Smooth muscle cell (in vitro differentiated cells): ENCODE data around the gene CBLL2. TPM values are rescaled to one million over a fixed set of nuclear protein-coding genes. Genes with fewer than 3 reads are reported as not detected.
"Not testable (repeated sequence)": the region's sequence is repeated elsewhere in the genome, so short reads cannot be mapped to it uniquely, and the experiment has no call there.

Experiments
- DNase-seq: peaks from one replicate; lab custom pipeline; 2025; ENCODE audit not compliant: unreplicated experiment; lab: John Stamatoyannopoulos, UW
- H2AFZ ChIP-seq: fragments of 200-600 bp; sonication (generic); 2 replicates; pipeline ENCODE4 v1.6.0; 2016; ENCODE audit warnings: antibody characterized with exemption, low read depth, mild to moderate bottlenecking
- H3F3A ChIP-seq: fragments of 200-600 bp; sonication (generic); 2 replicates; pipeline ENCODE4 v1.6.0; 2017; ENCODE audit warnings: antibody characterized with exemption, low read depth
- H3K27ac ChIP-seq: fragments of 200-600 bp; sonication (generic); 2 replicates; pipeline ENCODE4 v1.5.1; 2016; ENCODE audit warnings: low read depth, mild to moderate bottlenecking
- H3K27me3 ChIP-seq: fragments of 200-600 bp; sonication (generic); 2 replicates; pipeline ENCODE4 v1.6.1; 2016; ENCODE audit warnings: low read depth, mild to moderate bottlenecking
- H3K36me3 ChIP-seq: fragments of 200-600 bp; sonication (generic); 2 replicates; pipeline ENCODE4 v1.5.1; 2016; ENCODE audit warnings: low read depth
- H3K4me1 ChIP-seq: fragments of 200-600 bp; sonication (generic); 2 replicates; pipeline ENCODE4 v1.5.1; 2016; ENCODE audit warnings: low read depth
- H3K4me2 ChIP-seq: fragments of 200-600 bp; sonication (generic); 2 replicates; pipeline ENCODE4 v1.6.0; 2016; ENCODE audit warnings: mild to moderate bottlenecking
- H3K4me3 ChIP-seq: fragments of 200-600 bp; sonication (generic); 2 replicates; pipeline ENCODE4 v1.5.1; 2016; ENCODE audit warnings: mild to moderate bottlenecking
- H3K79me2 ChIP-seq: fragments of 200-600 bp; sonication (generic); 2 replicates; pipeline ENCODE4 v1.6.0; 2016; ENCODE audit warnings: low read depth, mild to moderate bottlenecking
- H3K9ac ChIP-seq: fragments of 200-600 bp; sonication (generic); 2 replicates; pipeline ENCODE4 v1.6.0; 2016; ENCODE audit warnings: low read depth
- H3K9me3 ChIP-seq: fragments of 200-600 bp; sonication (generic); replicated peaks from 2 replicates; pipeline ENCODE4 v1.5.1; 2016; ENCODE audit warnings: low read depth
- H4K20me1 ChIP-seq: fragments of 200-600 bp; sonication (generic); 2 replicates; pipeline ENCODE4 v1.6.0; 2016; ENCODE audit warnings: low read depth
- CTCF ChIP-seq: fragments of 200-600 bp; sonication (generic); IDR thresholded peaks from 2 replicates; pipeline ENCODE4 v1.5.1; 2017; ENCODE audit warnings: borderline replicate concordance, mild to moderate bottlenecking, antibody characterized with exemption; ENCODE audit not compliant: insufficient read depth, poor library complexity, severe bottlenecking
- WGBS: methylation state at CpG from one replicate; pipeline ENCODE4 v1.1.7; 2016; ENCODE audit warnings: low lambda C conversion rate; 5-methylcytosine and 5-hydroxymethylcytosine counted together
- polyA plus RNA-seq: library from polyadenylated mRNA; unstranded; fragments of >200 nt; fragmentation: Nextera tagmentation; extraction: Ambion mirVana; gene quantifications from 2 replicates; pipeline ENCODE4 v1.2.1, GENCODE V29; 2016
- total RNA-seq: library from RNA; depleted of rRNA; stranded (reverse); fragments of >200 nt; gene quantifications from 2 replicates; pipeline ENCODE4 v1.2.3, GENCODE V29; 2014

CBLL2 gene
- total and polyA plus RNA-seq, 2 experiments from 2014 or later, result not detected

GRCh38 chrX:22268706-22269105 is 4.0 kb upstream of the CBLL2 start:
- TF ChIP-seq CTCF, result no peak
- Histone ChIP-seq H3K4me3 (no peak overlapping the region), H3K9me3 (no peaks in the 10 kb centered on the region), H3K4me2 (no peak overlapping the region), H4K20me1 (no peaks in the 10 kb centered on the region), H2AFZ (no peak overlapping the region), H3K79me2 (no peaks in the 10 kb centered on the region), H3F3A (no peaks in the 10 kb centered on the region), H3K27ac (no peak overlapping the region), H3K27me3 (no peaks in the 10 kb centered on the region), H3K36me3 (no peaks in the 10 kb centered on the region), H3K9ac (no peak overlapping the region), H3K4me1 (no peaks in the 10 kb centered on the region)
- DNase-seq, result no peak
- 76% methylated on average over 6 of the region's 6 CpGs for WGBS

GRCh38 chrX:22273714-22274317 is 1.1 kb downstream of the CBLL2 start:
- Histone ChIP-seq H3K9me3 (no peaks in the 10 kb centered on the region), H3K27ac (no peak overlapping the region), H2AFZ (no peak overlapping the region), H3K27me3 (no peaks in the 10 kb centered on the region), H3K79me2 (no peaks in the 10 kb centered on the region), H3K9ac (no peak overlapping the region), H3K4me1 (no peaks in the 10 kb centered on the region), H3F3A (no peaks in the 10 kb centered on the region), H3K36me3 (no peaks in the 10 kb centered on the region), H3K4me3 (no peak overlapping the region), H4K20me1 (no peaks in the 10 kb centered on the region), H3K4me2 (no peak overlapping the region)
- DNase-seq, result no peak
- WGBS, result 85% methylated on average over 15 of the region's 15 CpGs
- TF ChIP-seq CTCF, result no peak

GRCh38 chrX:22276781-22277180 is 4.1 kb downstream of the CBLL2 start:
- Histone ChIP-seq H3K36me3 (no peaks in the 10 kb centered on the region), H2AFZ (no peak overlapping the region), H3K79me2 (no peaks in the 10 kb centered on the region), H4K20me1 (no peaks in the 10 kb centered on the region), H3K27me3 (no peaks in the 10 kb centered on the region), H3K9ac (no peak overlapping the region), H3K4me1 (no peaks in the 10 kb centered on the region), H3F3A (no peaks in the 10 kb centered on the region), H3K4me2 (no peak overlapping the region), H3K4me3 (no peak overlapping the region), H3K27ac (no peak overlapping the region), H3K9me3 (no peaks in the 10 kb centered on the region)
- no peak for DNase-seq
- no peak for TF ChIP-seq CTCF
- 73% methylated on average over 6 of the region's 6 CpGs for WGBS

GRCh38 chrX:22278375-22278774 is 5.7 kb downstream of the CBLL2 start:
- TF ChIP-seq CTCF, result no peak
- WGBS, result 62% methylated on average over 3 of the region's 3 CpGs
- H3K9ac ChIP-seq, result no peak overlapping the region
- H3K4me2 ChIP-seq, result no peak overlapping the region
- no peaks in the 10 kb centered on the region for H3K9me3 ChIP-seq
- no peak overlapping the region for H2AFZ ChIP-seq
- H3K4me3 ChIP-seq, result no peak overlapping the region
- H3F3A ChIP-seq, result no peaks in the 10 kb centered on the region
- no peak overlapping the region for H3K27ac ChIP-seq
- H3K27me3 ChIP-seq, result no peaks in the 10 kb centered on the region
- H4K20me1 ChIP-seq, result no peaks in the 10 kb centered on the region
- H3K36me3 ChIP-seq, result no peaks in the 10 kb centered on the region
- H3K79me2 ChIP-seq, result no peaks in the 10 kb centered on the region
- H3K4me1 ChIP-seq, result no peaks in the 10 kb centered on the region
- DNase-seq, result no peak

GRCh38 chrX:22289209-22289608 is 16.5 kb downstream of the CBLL2 start:
- 71% methylated on average over 3 of the region's 3 CpGs for WGBS
- not testable (repeated sequence) for H3F3A ChIP-seq, H3K4me3 ChIP-seq, H3K36me3 ChIP-seq, H3K27ac ChIP-seq, H2AFZ ChIP-seq, DNase-seq, H3K9me3 ChIP-seq, H3K27me3 ChIP-seq, H3K79me2 ChIP-seq, H3K4me2 ChIP-seq, H4K20me1 ChIP-seq, H3K9ac ChIP-seq, H3K4me1 ChIP-seq
